ENCODE data around the gene ALKBH3. TPM values are rescaled to one million over a fixed set of nuclear protein-coding genes. Genes with fewer than 3 reads are reported as not detected.

Gene ALKBH3
- total and polyA plus RNA-seq, 8 donors = 25.7 to 113 (median 34.4) TPM

DNA sequence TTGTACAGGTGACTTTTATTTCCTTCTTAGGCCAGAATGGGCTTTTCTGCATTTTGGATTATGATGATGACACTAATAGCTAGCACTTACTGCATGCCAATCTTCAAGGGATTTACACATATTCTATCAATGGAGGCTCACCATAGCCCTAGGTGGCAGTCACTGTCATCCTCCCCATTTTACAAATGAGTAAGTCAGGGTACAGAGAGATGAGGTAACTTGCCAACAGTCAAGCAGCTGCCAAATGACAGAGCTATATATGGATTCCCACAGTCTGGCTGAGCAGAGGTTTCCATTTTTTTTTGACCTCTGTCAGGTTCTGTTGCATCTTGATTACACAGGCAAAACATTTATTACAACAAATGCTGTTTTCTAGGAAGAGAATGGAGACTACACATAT lies 38.0 kb downstream of the ALKBH3 start:
- Histone ChIP-seq H3K36me3 (peaks cover 7 to 59% (median 39%) of the 10 kb centered on the region in 4 donors), H3K4me3 (no peak overlapping the region), H3K27me3 (no peaks in the 10 kb centered on the region), H3K9me3 (no peaks in the 10 kb centered on the region), H3K4me1 (peaks cover 11 to 70% (median 44%) of the 10 kb centered on the region in 4 donors), H3K27ac (peak overlapping the region; percentile 22 to 94 (median 80))
- DNase-seq = no peak
- intact Hi-C loops (cut with DNase I; ENCODE audit: low total_unique reads) = no loop called here
- TF ChIP-seq CTCF (IDR thresholded peaks at IDR 0.05) (no peak), POLR2AphosphoS5 (IDR thresholded peaks at IDR 0.05) (no peak), POLR2A (IDR thresholded peaks at IDR 0.05) (no peak), EP300 (IDR thresholded peaks at IDR 0.05) (no peak)

DNA sequence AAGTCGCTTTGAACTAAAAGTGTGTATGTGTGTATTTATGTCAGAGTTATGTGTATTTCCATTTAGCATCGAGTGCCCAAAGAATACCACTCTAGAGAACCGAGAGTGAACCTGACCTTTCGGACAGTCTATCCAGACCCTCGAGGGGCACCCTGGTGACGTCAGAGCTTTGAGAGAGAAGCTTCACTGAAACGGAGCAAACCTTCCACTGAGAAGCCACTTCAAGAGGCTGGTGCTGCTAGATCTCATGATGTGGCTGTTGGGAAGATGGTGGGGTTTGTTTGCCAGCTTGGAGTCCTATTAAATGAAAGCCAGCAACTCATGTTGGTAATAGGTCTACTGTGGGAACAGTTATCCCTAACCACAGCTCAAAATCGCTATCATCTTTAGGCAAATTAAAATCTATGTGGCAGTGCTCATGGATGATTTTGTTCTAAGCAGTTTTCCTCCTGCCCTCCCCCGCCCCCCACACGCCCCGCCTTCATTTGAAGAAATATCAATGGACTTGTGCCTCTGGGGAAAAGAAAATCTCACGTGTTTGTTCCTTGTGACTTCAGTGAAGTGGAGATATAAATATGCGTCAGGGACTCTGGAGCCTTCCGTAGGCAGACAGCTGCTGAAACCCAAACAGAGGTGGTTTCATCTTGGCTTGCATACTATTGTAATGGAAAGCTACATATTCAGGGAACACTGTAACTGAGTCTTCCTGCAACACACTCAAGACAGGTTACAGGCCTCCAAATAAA lies 39.4 kb downstream of the ALKBH3 start:
- H3K9me3 ChIP-seq = no peaks in the 10 kb centered on the region
- intact Hi-C loops (cut with DNase I; ENCODE audit: low total_unique reads) = no loop called here
- 74 to 80% (median 75%) methylated on average over 14 of the region's 14 CpGs for WGBS, 5 donors
- H3K4me1 ChIP-seq = peaks cover 24 to 83% (median 54%) of the 10 kb centered on the region in 4 donors
- H3K4me3 ChIP-seq = no peak overlapping the region
- TF ChIP-seq CTCF (IDR thresholded peaks at IDR 0.05) (no peak), EP300 (IDR thresholded peaks at IDR 0.05) (no peak), POLR2AphosphoS5 (IDR thresholded peaks at IDR 0.05) (no peak)
- peak in 1 of 2 donors; percentile 42 for DNase-seq
- no peaks in the 10 kb centered on the region for H3K27me3 ChIP-seq
- H3K27ac ChIP-seq = peak overlapping the region; percentile 32 to 94 (median 80)
- H3K36me3 ChIP-seq = peaks cover 7 to 52% (median 33%) of the 10 kb centered on the region in 4 donors

DNA sequence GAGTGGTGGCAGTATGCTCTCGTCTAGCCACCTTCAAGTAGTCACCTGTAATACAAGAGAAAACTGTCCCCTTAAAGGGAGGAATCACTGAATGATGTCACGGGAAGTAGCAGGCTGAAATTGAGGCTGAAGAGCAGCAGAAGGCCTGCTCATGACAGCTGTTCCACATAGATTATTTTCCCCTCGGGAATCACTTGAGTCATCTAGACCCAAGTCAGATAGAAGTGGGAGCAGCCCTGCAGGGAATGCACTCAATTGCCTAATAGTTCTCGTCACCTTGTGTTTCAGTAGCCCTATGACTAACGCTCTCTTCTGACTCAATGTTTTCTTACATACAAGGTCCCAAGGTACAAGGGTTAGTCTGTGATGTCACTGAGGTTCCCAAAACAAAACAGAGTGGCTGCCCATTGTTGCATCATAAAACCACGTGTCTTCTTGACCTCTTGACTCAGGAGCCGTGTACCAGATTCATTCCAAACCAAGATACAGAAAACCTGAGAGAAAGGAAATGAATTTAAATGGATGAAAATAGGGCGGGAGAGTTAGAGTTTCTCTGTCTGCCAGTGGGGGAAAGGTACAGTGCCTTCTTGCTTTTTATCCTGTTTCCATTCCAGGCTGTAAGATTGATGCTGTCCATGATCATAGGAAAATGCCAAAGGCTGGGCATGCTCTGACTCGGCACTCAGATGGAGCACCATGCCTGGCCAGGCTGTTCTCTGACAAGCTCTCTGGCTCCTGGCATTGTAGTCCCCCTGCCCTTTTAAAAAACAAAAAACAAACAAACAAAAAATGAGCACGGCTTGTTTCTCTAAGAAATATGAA lies 40.2 kb downstream of the ALKBH3 start:
- Histone ChIP-seq H3K4me1 (peaks cover 32 to 91% (median 61%) of the 10 kb centered on the region in 4 donors), H3K27ac (peak overlapping the region; percentile 66 to 94 (median 88)), H3K4me3 (no peak overlapping the region), H3K9me3 (no peaks in the 10 kb centered on the region), H3K27me3 (no peaks in the 10 kb centered on the region), H3K36me3 (peaks cover 7 to 52% (median 33%) of the 10 kb centered on the region in 4 donors)
- WGBS, 5 donors = 48 to 62% (median 58%) methylated on average over 10 of the region's 10 CpGs
- peak; percentile 46 to 57 for DNase-seq
- intact Hi-C loops (cut with DNase I; ENCODE audit: low total_unique reads) = no loop called here
- TF ChIP-seq CTCF (IDR thresholded peaks at IDR 0.05) (no peak), EP300 (IDR thresholded peaks at IDR 0.05) (peak; percentile 93), POLR2AphosphoS5 (IDR thresholded peaks at IDR 0.05) (peak; percentile 88 to 97 (median 96)), POLR2A (IDR thresholded peaks at IDR 0.05) (no peak)

- H3K9me3 ChIP-seq = no peaks in the 10 kb centered on the region
- no peak overlapping the region for H3K4me3 ChIP-seq
- DNase-seq = no peak
- peaks cover 41 to 99% (median 71%) of the 10 kb centered on the region in 4 donors for H3K4me1 ChIP-seq
- H3K36me3 ChIP-seq = peaks cover 7 to 50% (median 32%) of the 10 kb centered on the region in 4 donors
- H3K27ac ChIP-seq = peak overlapping the region; percentile 64 to 94 (median 88)
- whole genome bisulfite sequencing, 5 donors = 69 to 79% (median 75%) methylated on average over 8 of the region's 8 CpGs
- intact Hi-C loops (cut with DNase I; ENCODE audit: low total_unique reads) = no loop called here
- TF ChIP-seq EP300 (IDR thresholded peaks at IDR 0.05) (no peak), CTCF (IDR thresholded peaks at IDR 0.05) (no peak), POLR2A (IDR thresholded peaks at IDR 0.05) (no peak), POLR2AphosphoS5 (IDR thresholded peaks at IDR 0.05) (no peak)
- no peaks in the 10 kb centered on the region for H3K27me3 ChIP-seq
Observed at GRCh38 chr11:43921561-43922294, 41.1 kb downstream of the ALKBH3 start.

Data from stomach (tissue), 9 donors.